Right atrium auricular region (tissue), 2 donors: ENCODE results near the gene BEND4. TPM values are rescaled to one million over a fixed set of nuclear protein-coding genes. Genes with fewer than 3 reads are reported as not detected.

Experiments used
- DNase-seq: peaks from one replicate; pipeline ENCODE4 v3.0.0-alpha.2; 2019; ENCODE audit warnings: low spot score
- H3K27ac ChIP-seq, 2 donors: fragments of 200-600 bp; sonication (generic); 1 replicate in 1 of 2; 2 replicates in 1 of 2; pipeline ENCODE4 v1.5.1; 2016 to 2019
- H3K27me3 ChIP-seq, 2 donors: fragments of 200-600 bp; sonication (generic); one replicate each; pipeline versions ENCODE4 v1.5.1 to v1.6.0; 2017 to 2019
- H3K36me3 ChIP-seq: fragments of 200-600 bp; sonication (generic); one replicate; pipeline ENCODE4 v1.5.1; 2016
- H3K4me1 ChIP-seq, 2 donors: fragments of 200-600 bp; sonication (generic); one replicate each; pipeline versions ENCODE4 v1.5.1 to v1.6.0; 2017 to 2019
- H3K4me3 ChIP-seq, 2 donors: fragments of 200-600 bp; sonication (generic); 1 replicate in 1 of 2; 2 replicates in 1 of 2; pipeline ENCODE4 v1.5.1; 2017 to 2019; ENCODE audit warnings: mild to moderate bottlenecking in 1 of 2, moderate library complexity in 1 of 2
- H3K9me3 ChIP-seq, 2 donors: fragments of 200-600 bp; sonication (generic); one replicate each; pipeline ENCODE4 v1.5.1; 2019
- CTCF ChIP-seq, 2 donors: fragments of 200-600 bp; sonication (generic); IDR thresholded peaks; one replicate each; pipeline ENCODE4 v1.5.1; 2019; ENCODE audit warnings: antibody characterized with exemption in 2 of 2
- total RNA-seq, 2 donors: library from RNA; depleted of rRNA; stranded (reverse); fragments of >200 nt; gene quantifications; one replicate each; pipeline ENCODE4 v1.1.0, GENCODE V29; 2016

The BEND4 gene
- total RNA-seq, 2 donors from 2014 or later = 0.04 TPM; not detected in 1

- Histone ChIP-seq H3K4me3 (no peak overlapping the region), H3K9me3 (no peaks in the 10 kb centered on the region), H3K27me3 (no peaks in the 10 kb centered on the region), H3K27ac (no peak overlapping the region), H3K36me3 (peaks cover 20% of the 10 kb centered on the region), H3K4me1 (no peaks in the 10 kb centered on the region)
- no peak for DNase-seq
- no peak for TF ChIP-seq CTCF (IDR thresholded peaks at IDR 0.05)
Measured at GRCh38 chr4:42083816-42084215, 68.6 kb downstream of the BEND4 start.

GRCh38 chr4:42080306-42080705 lies 72.1 kb downstream of the BEND4 start:
- H3K4me1 ChIP-seq = no peaks in the 10 kb centered on the region
- no peak for DNase-seq
- H3K36me3 ChIP-seq = peaks cover 8% of the 10 kb centered on the region
- H3K27me3 ChIP-seq = no peaks in the 10 kb centered on the region
- no peak overlapping the region for H3K4me3 ChIP-seq
- TF ChIP-seq CTCF (IDR thresholded peaks at IDR 0.05) = no peak
- no peaks in the 10 kb centered on the region for H3K9me3 ChIP-seq
- H3K27ac ChIP-seq = no peak overlapping the region

- Histone ChIP-seq H3K9me3 (no peaks in the 10 kb centered on the region), H3K27ac (no peak overlapping the region), H3K4me3 (no peak overlapping the region), H3K27me3 (no peaks in the 10 kb centered on the region), H3K4me1 (no peaks in the 10 kb centered on the region), H3K36me3 (peaks cover 8% of the 10 kb centered on the region)
- DNase-seq = no peak
- no peak for TF ChIP-seq CTCF (IDR thresholded peaks at IDR 0.05)
Measured at GRCh38 chr4:42078184-42078801, 74.2 kb downstream of the BEND4 start.

GRCh38 chr4:42074294-42074693 lies 78.2 kb downstream of the BEND4 start:
- H3K4me3 ChIP-seq = no peak overlapping the region
- H3K4me1 ChIP-seq = no peaks in the 10 kb centered on the region
- no peaks in the 10 kb centered on the region for H3K9me3 ChIP-seq
- DNase-seq = no peak
- peaks cover 18% of the 10 kb centered on the region for H3K36me3 ChIP-seq
- H3K27ac ChIP-seq = no peak overlapping the region
- TF ChIP-seq CTCF (IDR thresholded peaks at IDR 0.05) = no peak
- H3K27me3 ChIP-seq = no peaks in the 10 kb centered on the region

GRCh38 chr4:42070463-42070862 lies 82.0 kb downstream of the BEND4 start:
- Histone ChIP-seq H3K4me3 (no peak overlapping the region), H3K27ac (no peak overlapping the region), H3K9me3 (no peaks in the 10 kb centered on the region), H3K36me3 (peaks cover 21% of the 10 kb centered on the region), H3K27me3 (no peaks in the 10 kb centered on the region), H3K4me1 (no peaks in the 10 kb centered on the region)
- TF ChIP-seq CTCF (IDR thresholded peaks at IDR 0.05) = no peak
- no peak for DNase-seq

GRCh38 chr4:42067264-42067663 lies 85.2 kb downstream of the BEND4 start:
- Histone ChIP-seq H3K27ac (no peak overlapping the region), H3K9me3 (no peaks in the 10 kb centered on the region), H3K27me3 (no peaks in the 10 kb centered on the region), H3K36me3 (peaks cover 33% of the 10 kb centered on the region), H3K4me3 (no peak overlapping the region), H3K4me1 (no peaks in the 10 kb centered on the region)
- no peak for TF ChIP-seq CTCF (IDR thresholded peaks at IDR 0.05)
- DNase-seq = no peak
